ENCODE data around the gene RDH16.

DNA sequence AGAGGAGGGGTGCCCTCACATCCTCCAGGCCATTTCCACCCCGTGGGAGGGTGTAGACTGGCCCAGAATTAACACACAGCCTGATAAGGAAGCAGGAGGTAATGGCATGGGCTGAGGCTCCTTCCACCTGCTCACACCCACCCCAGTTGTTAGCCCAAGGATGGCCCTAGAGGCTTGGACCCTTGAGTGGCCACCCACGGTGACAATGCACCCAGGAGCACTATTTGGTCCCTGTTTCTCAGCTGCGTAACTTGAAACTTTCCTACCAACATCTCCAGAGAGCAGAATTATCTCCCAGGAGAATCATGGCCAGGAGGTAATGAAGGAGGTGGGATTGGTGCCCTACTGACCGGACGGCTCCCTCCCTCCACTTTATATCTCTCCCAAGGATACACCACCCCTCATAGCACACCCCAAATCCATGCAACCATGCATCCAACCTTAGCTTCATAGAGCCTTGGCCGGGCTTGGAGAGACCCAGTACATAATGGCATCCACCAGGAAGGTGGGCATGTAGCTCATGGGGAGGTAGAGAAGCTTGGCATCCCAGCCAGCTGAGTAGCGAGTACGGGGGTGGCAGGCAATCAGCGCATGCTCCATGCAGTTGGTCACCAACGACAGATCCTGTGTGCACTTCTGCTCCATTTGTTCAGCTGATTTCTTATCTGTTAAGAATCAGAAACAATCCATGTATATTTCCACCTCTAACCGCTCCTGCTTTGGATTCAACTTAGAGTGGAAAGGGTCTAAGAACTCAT, 5.6 kb downstream of the RDH16 start:
- TF ChIP-seq CTCF (IDR thresholded peaks at IDR 0.05) (no peak), POLR2A (IDR thresholded peaks at IDR 0.05) (no peak)

Data from lower leg skin (tissue), 3 donors.